Measurements from ENCODE around the gene PTPRN2.
A peak's percentile ranks its signal among the peaks of the same experiment; 100 is the strongest.

The PTPRN2 gene

GRCh38 chr7:158396982-158397862 lies 190.4 kb downstream of the PTPRN2 start:
- no peak overlapping the region for H2AK5ac ChIP-seq (ENCODE audit: low read depth, low read length)
- H3K4me1 ChIP-seq (ENCODE audit: control insufficient read depth in 2 of 2, insufficient read depth in 1 of 2, low read depth in 1 of 2, low read length in 2 of 2), result peaks cover 0 to 2% of the 10 kb centered on the region in 2 donors
- no peak overlapping the region for H3K4ac ChIP-seq (ENCODE audit: low read length)
- no peak overlapping the region for H3K14ac ChIP-seq (ENCODE audit: low read length)
- no peak overlapping the region for H2BK120ac ChIP-seq (ENCODE audit: low read depth, low read length)
- no peak overlapping the region for H3K27ac ChIP-seq (replicated peaks; ENCODE audit: low read length)
- H3K23ac ChIP-seq (ENCODE audit: low read depth, low read length, poor library complexity), result no peak overlapping the region
- WGBS, 2 donors (ENCODE audit: extremely low coverage in 2 of 2, insufficient read length in 2 of 2, insufficient replicate concordance in 1 of 2), result no CpG with 5 or more reads among the region's 10 CpGs
- H3K36me3 ChIP-seq (replicated peaks in 1 of 2; ENCODE audit: control insufficient read depth in 2 of 2, insufficient read depth in 2 of 2, low read length in 2 of 2), result no peaks in the 10 kb centered on the region
- no peaks in the 10 kb centered on the region for H3K27me3 ChIP-seq (ENCODE audit: control insufficient read depth in 3 of 3, insufficient read depth in 3 of 3, low read depth in 1 of 3, low read length in 3 of 3)
- H3K9me3 ChIP-seq (replicated peaks in 1 of 2; ENCODE audit: control insufficient read depth in 2 of 2, insufficient read depth in 1 of 2, low read depth in 1 of 2, low read length in 2 of 2), result no peaks in the 10 kb centered on the region
- H2BK12ac ChIP-seq (ENCODE audit: low read length), result no peak overlapping the region
- no peak overlapping the region for H3K4me2 ChIP-seq (ENCODE audit: insufficient read depth, low read length, poor library complexity, severe bottlenecking)
- H3K9ac ChIP-seq (ENCODE audit: low read depth, low read length, poor library complexity), result peak overlapping the region; percentile 4
- no peak overlapping the region for H4K91ac ChIP-seq (ENCODE audit: low read depth, low read length, poor library complexity)
- H2AFZ ChIP-seq (ENCODE audit: low read length), result no peak overlapping the region
- H3K18ac ChIP-seq (ENCODE audit: low read length), result peak overlapping the region; percentile 49
- H2BK5ac ChIP-seq (ENCODE audit: low read length), result no peak overlapping the region
- DNase-seq (ENCODE audit: low spot score), result no peak
- H3K4me3 ChIP-seq (ENCODE audit: low read length in 2 of 2), result no peak overlapping the region
- no peak overlapping the region for H2BK15ac ChIP-seq (ENCODE audit: low read length)
- no peaks in the 10 kb centered on the region for H3K79me1 ChIP-seq (ENCODE audit: low read depth, low read length)
- H4K8ac ChIP-seq (ENCODE audit: low read depth, low read length), result no peak overlapping the region

GRCh38 chr7:158396301-158396905 lies 191.2 kb downstream of the PTPRN2 start:
- H3K79me1 ChIP-seq (ENCODE audit: low read depth, low read length), result no peaks in the 10 kb centered on the region
- no peak overlapping the region for H3K4ac ChIP-seq (ENCODE audit: low read length)
- no peaks in the 10 kb centered on the region for H3K36me3 ChIP-seq (replicated peaks in 1 of 2; ENCODE audit: control insufficient read depth in 2 of 2, insufficient read depth in 2 of 2, low read length in 2 of 2)
- no peak overlapping the region for H2BK120ac ChIP-seq (ENCODE audit: low read depth, low read length)
- no peak overlapping the region for H3K14ac ChIP-seq (ENCODE audit: low read length)
- H3K4me3 ChIP-seq (ENCODE audit: low read length in 2 of 2), result no peak overlapping the region
- no peak overlapping the region for H3K4me2 ChIP-seq (ENCODE audit: insufficient read depth, low read length, poor library complexity, severe bottlenecking)
- no peak overlapping the region for H4K8ac ChIP-seq (ENCODE audit: low read depth, low read length)
- peak overlapping the region; percentile 29 for H3K18ac ChIP-seq (ENCODE audit: low read length)
- H3K27me3 ChIP-seq (ENCODE audit: control insufficient read depth in 3 of 3, insufficient read depth in 3 of 3, low read depth in 1 of 3, low read length in 3 of 3), result no peaks in the 10 kb centered on the region
- H3K9me3 ChIP-seq (replicated peaks in 1 of 2; ENCODE audit: control insufficient read depth in 2 of 2, insufficient read depth in 1 of 2, low read depth in 1 of 2, low read length in 2 of 2), result no peaks in the 10 kb centered on the region
- no peak overlapping the region for H2AFZ ChIP-seq (ENCODE audit: low read length)
- H2AK5ac ChIP-seq (ENCODE audit: low read depth, low read length), result no peak overlapping the region
- no peak overlapping the region for H3K23ac ChIP-seq (ENCODE audit: low read depth, low read length, poor library complexity)
- no peak overlapping the region for H2BK5ac ChIP-seq (ENCODE audit: low read length)
- H4K91ac ChIP-seq (ENCODE audit: low read depth, low read length, poor library complexity), result no peak overlapping the region
- H3K27ac ChIP-seq (replicated peaks; ENCODE audit: low read length), result no peak overlapping the region
- H3K4me1 ChIP-seq (ENCODE audit: control insufficient read depth in 2 of 2, insufficient read depth in 1 of 2, low read depth in 1 of 2, low read length in 2 of 2), result peaks cover 0 to 2% of the 10 kb centered on the region in 2 donors
- DNase-seq (ENCODE audit: low spot score), result no peak
- no peak overlapping the region for H3K9ac ChIP-seq (ENCODE audit: low read depth, low read length, poor library complexity)
- H2BK15ac ChIP-seq (ENCODE audit: low read length), result no peak overlapping the region
- no peak overlapping the region for H2BK12ac ChIP-seq (ENCODE audit: low read length)
- WGBS, 2 donors (ENCODE audit: extremely low coverage in 2 of 2, insufficient read length in 2 of 2, insufficient replicate concordance in 1 of 2), result no CpG with 5 or more reads among the region's 17 CpGs

- no peak overlapping the region for H4K91ac ChIP-seq (ENCODE audit: low read depth, low read length, poor library complexity)
- no peak overlapping the region for H3K4me3 ChIP-seq (ENCODE audit: low read length in 2 of 2)
- peaks cover 0 to 2% of the 10 kb centered on the region in 2 donors for H3K4me1 ChIP-seq (ENCODE audit: control insufficient read depth in 2 of 2, insufficient read depth in 1 of 2, low read depth in 1 of 2, low read length in 2 of 2)
- H2BK12ac ChIP-seq (ENCODE audit: low read length), result peak overlapping the region; percentile 51
- H3K4ac ChIP-seq (ENCODE audit: low read length), result no peak overlapping the region
- no peak overlapping the region for H2AFZ ChIP-seq (ENCODE audit: low read length)
- no peak overlapping the region for H3K4me2 ChIP-seq (ENCODE audit: insufficient read depth, low read length, poor library complexity, severe bottlenecking)
- no peaks in the 10 kb centered on the region for H3K79me1 ChIP-seq (ENCODE audit: low read depth, low read length)
- no peak overlapping the region for H2BK15ac ChIP-seq (ENCODE audit: low read length)
- peak overlapping the region; percentile 76 for H3K23ac ChIP-seq (ENCODE audit: low read depth, low read length, poor library complexity)
- H2AK5ac ChIP-seq (ENCODE audit: low read depth, low read length), result no peak overlapping the region
- H3K27me3 ChIP-seq (ENCODE audit: control insufficient read depth in 3 of 3, insufficient read depth in 3 of 3, low read depth in 1 of 3, low read length in 3 of 3), result no peaks in the 10 kb centered on the region
- H3K9ac ChIP-seq (ENCODE audit: low read depth, low read length, poor library complexity), result peak overlapping the region; percentile 51
- no peak overlapping the region for H3K27ac ChIP-seq (replicated peaks; ENCODE audit: low read length)
- H4K8ac ChIP-seq (ENCODE audit: low read depth, low read length), result peak overlapping the region; percentile 68
- no peaks in the 10 kb centered on the region for H3K36me3 ChIP-seq (replicated peaks in 1 of 2; ENCODE audit: control insufficient read depth in 2 of 2, insufficient read depth in 2 of 2, low read length in 2 of 2)
- H3K14ac ChIP-seq (ENCODE audit: low read length), result no peak overlapping the region
- H3K18ac ChIP-seq (ENCODE audit: low read length), result peak overlapping the region; percentile 77
- no peak overlapping the region for H2BK120ac ChIP-seq (ENCODE audit: low read depth, low read length)
- no peak overlapping the region for H2BK5ac ChIP-seq (ENCODE audit: low read length)
- H3K9me3 ChIP-seq (replicated peaks in 1 of 2; ENCODE audit: control insufficient read depth in 2 of 2, insufficient read depth in 1 of 2, low read depth in 1 of 2, low read length in 2 of 2), result no peaks in the 10 kb centered on the region
- DNase-seq (ENCODE audit: low spot score), result no peak
- no CpG with 5 or more reads among the region's 28 CpGs for WGBS, 2 donors (ENCODE audit: extremely low coverage in 2 of 2, insufficient read length in 2 of 2, insufficient replicate concordance in 1 of 2)
Observed at GRCh38 chr7:158395780-158396278, 191.8 kb downstream of the PTPRN2 start.

- no peak overlapping the region for H2BK12ac ChIP-seq (ENCODE audit: low read length)
- no peak overlapping the region for H3K4me2 ChIP-seq (ENCODE audit: insufficient read depth, low read length, poor library complexity, severe bottlenecking)
- no peak overlapping the region for H2BK15ac ChIP-seq (ENCODE audit: low read length)
- no peak overlapping the region for H2AFZ ChIP-seq (ENCODE audit: low read length)
- peaks cover 0 to 2% of the 10 kb centered on the region in 2 donors for H3K4me1 ChIP-seq (ENCODE audit: control insufficient read depth in 2 of 2, insufficient read depth in 1 of 2, low read depth in 1 of 2, low read length in 2 of 2)
- no peak overlapping the region for H3K4me3 ChIP-seq (ENCODE audit: low read length in 2 of 2)
- H3K23ac ChIP-seq (ENCODE audit: low read depth, low read length, poor library complexity), result no peak overlapping the region
- H3K79me1 ChIP-seq (ENCODE audit: low read depth, low read length), result no peaks in the 10 kb centered on the region
- no peak overlapping the region for H3K4ac ChIP-seq (ENCODE audit: low read length)
- H3K36me3 ChIP-seq (replicated peaks in 1 of 2; ENCODE audit: control insufficient read depth in 2 of 2, insufficient read depth in 2 of 2, low read length in 2 of 2), result no peaks in the 10 kb centered on the region
- H3K9me3 ChIP-seq (replicated peaks in 1 of 2; ENCODE audit: control insufficient read depth in 2 of 2, insufficient read depth in 1 of 2, low read depth in 1 of 2, low read length in 2 of 2), result peaks cover 0 to 2% of the 10 kb centered on the region in 2 donors
- DNase-seq (ENCODE audit: low spot score), result no peak
- H3K27ac ChIP-seq (replicated peaks; ENCODE audit: low read length), result no peak overlapping the region
- no peak overlapping the region for H3K18ac ChIP-seq (ENCODE audit: low read length)
- H2BK5ac ChIP-seq (ENCODE audit: low read length), result no peak overlapping the region
- no peak overlapping the region for H4K91ac ChIP-seq (ENCODE audit: low read depth, low read length, poor library complexity)
- no peaks in the 10 kb centered on the region for H3K27me3 ChIP-seq (ENCODE audit: control insufficient read depth in 3 of 3, insufficient read depth in 3 of 3, low read depth in 1 of 3, low read length in 3 of 3)
- H4K8ac ChIP-seq (ENCODE audit: low read depth, low read length), result no peak overlapping the region
- H3K14ac ChIP-seq (ENCODE audit: low read length), result no peak overlapping the region
- no CpG with 5 or more reads among the region's 46 CpGs for WGBS, 2 donors (ENCODE audit: extremely low coverage in 2 of 2, insufficient read length in 2 of 2, insufficient replicate concordance in 1 of 2)
- no peak overlapping the region for H3K9ac ChIP-seq (ENCODE audit: low read depth, low read length, poor library complexity)
- H2BK120ac ChIP-seq (ENCODE audit: low read depth, low read length), result no peak overlapping the region
- no peak overlapping the region for H2AK5ac ChIP-seq (ENCODE audit: low read depth, low read length)
Observed at GRCh38 chr7:158395349-158395748, 192.3 kb downstream of the PTPRN2 start.
